ENCODE data around the gene SRP19.

- TF ChIP-seq CTCF (conservative IDR thresholded peaks at IDR 0.05; ENCODE audit: low read length) (no peak), EZH2phosphoT487 (IDR thresholded peaks at IDR 0.05; ENCODE audit: borderline replicate concordance, low read depth, low read length) (no peak)
Observed at GRCh38 chr5:112869948-112870347, 8.9 kb downstream of the SRP19 start.
